ENCODE measurements around the gene PPFIBP1. TPM values are rescaled to one million over a fixed set of nuclear protein-coding genes. Genes with fewer than 3 reads are reported as not detected.

Gene PPFIBP1
- total RNA-seq, 1 donor from 2014 or later, result 69.3 TPM

Other genes starting within 250 kb of the PPFIBP1 start
- 42.4 TPM for gene BMAL2, start 191.4 kb upstream of the PPFIBP1 start, total RNA-seq
- gene SMCO2, start 77.5 kb upstream of the PPFIBP1 start, total RNA-seq, result not detected
- gene REP15, start 172.2 kb downstream of the PPFIBP1 start, total RNA-seq, result 0.82 TPM
- gene MRPS35, start 186.6 kb downstream of the PPFIBP1 start, total RNA-seq, result 89.3 TPM